Inferior parietal cortex (tissue), 1 donor: ENCODE data around the gene LRRN4.

Experiments used
- DNase-seq: peaks from one replicate; pipeline ENCODE4 v3.0.0-alpha.2; 2016; ENCODE audit errors: extremely low spot score

The LRRN4 gene

GRCh38 chr20:6053776-6054688 lies at the start of gene LRRN4:
Gene LRRN4 (minus strand): TSS chr20:6054060. CDS start chr20:6052799, 1,261 bp downstream.
- DNase-seq: no peak

- no peak for DNase-seq
These were observed 49.4 kb upstream of the LRRN4 start for GRCh38 chr20:6103301-6103700.

- DNase-seq: no peak
These were observed 47.5 kb upstream of the LRRN4 start for GRCh38 chr20:6101346-6101745.

GRCh38 chr20:6100246-6100645 lies 46.4 kb upstream of the LRRN4 start:
- DNase-seq: no peak

GRCh38 chr20:6099819-6100218 lies 46.0 kb upstream of the LRRN4 start:
- DNase-seq: no peak

GRCh38 chr20:6095409-6095808 lies 41.5 kb upstream of the LRRN4 start:
- DNase-seq: no peak

- no peak for DNase-seq
These were observed 40.7 kb upstream of the LRRN4 start for GRCh38 chr20:6094565-6094964.

- DNase-seq: no peak
These were observed 40.2 kb upstream of the LRRN4 start for GRCh38 chr20:6094063-6094462.

- DNase-seq: no peak
These were observed 37.8 kb upstream of the LRRN4 start for GRCh38 chr20:6091661-6092060.

- DNase-seq: no peak
These were observed 33.0 kb upstream of the LRRN4 start for GRCh38 chr20:6086868-6087267.

GRCh38 chr20:6083926-6084325 lies 30.1 kb upstream of the LRRN4 start:
- DNase-seq: no peak

- DNase-seq: no peak
These were observed 27.4 kb upstream of the LRRN4 start for GRCh38 chr20:6081236-6081635.

GRCh38 chr20:6079016-6079415 lies 25.2 kb upstream of the LRRN4 start:
- no peak for DNase-seq

- DNase-seq: peak; percentile 18
These were observed 21.8 kb upstream of the LRRN4 start for GRCh38 chr20:6075428-6076219.

- DNase-seq: no peak
These were observed 20.9 kb upstream of the LRRN4 start for GRCh38 chr20:6074784-6075183.

- DNase-seq: no peak
These were observed 20.3 kb upstream of the LRRN4 start for GRCh38 chr20:6074145-6074561.

GRCh38 chr20:6070829-6071695 lies 17.2 kb upstream of the LRRN4 start:
- DNase-seq: no peak

GRCh38 chr20:6069669-6070068 lies 15.8 kb upstream of the LRRN4 start:
- no peak for DNase-seq

GRCh38 chr20:6067763-6068318 lies 14.0 kb upstream of the LRRN4 start:
- no peak for DNase-seq

GRCh38 chr20:6066582-6066981 lies 12.7 kb upstream of the LRRN4 start:
- DNase-seq: no peak

GRCh38 chr20:6061544-6061943 lies 7.7 kb upstream of the LRRN4 start:
- DNase-seq: no peak

GRCh38 chr20:6060213-6060612 lies 6.4 kb upstream of the LRRN4 start:
- DNase-seq: no peak
